ENCODE results near the gene PALM3. TPM values are rescaled to one million over a fixed set of nuclear protein-coding genes. Genes with fewer than 3 reads are reported as not detected.

PALM3 gene
- total and polyA plus RNA-seq, 2 donors (not counting 3 experiments of a cell fraction or from before 2014, with no cell fraction given) = 0.08 to 0.31 TPM

- Histone ChIP-seq H3K9ac (replicated peaks; ENCODE audit: extremely low read depth, insufficient read depth, low read length) (no peak overlapping the region), H3K27me3 (ENCODE audit: control insufficient read depth in 2 of 2, insufficient read depth in 2 of 2, low read length in 2 of 2) (no peaks in the 10 kb centered on the region), H3K4me3 (replicated peaks in 1 of 3; ENCODE audit: insufficient read depth in 1 of 3, low read depth in 1 of 3, low read length in 3 of 3) (no peak overlapping the region), H4K20me1 (replicated peaks; ENCODE audit: control insufficient read depth, extremely low read depth, insufficient read depth, low read length) (no peaks in the 10 kb centered on the region), H3K4me2 (ENCODE audit: insufficient read depth, low read length) (no peak overlapping the region), H3K9me3 (replicated peaks; ENCODE audit: control insufficient read depth, insufficient read depth, low read length) (no peaks in the 10 kb centered on the region), H2AFZ (ENCODE audit: low read depth, low read length) (no peak overlapping the region), H3K79me2 (ENCODE audit: control insufficient read depth, insufficient read depth, low read length) (no peaks in the 10 kb centered on the region), H3K36me3 (ENCODE audit: control insufficient read depth in 2 of 2, extremely low read depth in 1 of 2, insufficient read depth in 2 of 2, low read length in 2 of 2) (peaks cover 0 to 20% of the 10 kb centered on the region in 2 experiments), H3K4me1 (ENCODE audit: control insufficient read depth, extremely low read depth, insufficient read depth, low read length) (peaks cover under 1% of the 10 kb centered on the region), H3K9me1 (replicated peaks; ENCODE audit: control insufficient read depth, extremely low read depth, insufficient read depth, low read length) (no peaks in the 10 kb centered on the region), H3K27ac (ENCODE audit: insufficient read depth, low read depth, low read length) (no peak overlapping the region)
- TF ChIP-seq MAX (IDR thresholded peaks at IDR 0.05; ENCODE audit: insufficient read depth, insufficient read length) (no peak), POLR2A (IDR thresholded peaks at IDR 0.05; ENCODE audit: low read depth, low read length) (no peak), FOS (IDR thresholded peaks at IDR 0.05; ENCODE audit: borderline replicate concordance, insufficient read depth, low read length) (no peak), POLR2AphosphoS5 (IDR thresholded peaks at IDR 0.05; ENCODE audit: insufficient read depth, low read depth, low read length) (no peak), MYC (IDR thresholded peaks at IDR 0.05; ENCODE audit: low read depth, low read length) (no peak), EZH2 (IDR thresholded peaks at IDR 0.05; ENCODE audit: borderline replicate concordance, low read depth, low read length, severe bottlenecking) (no peak), JUN (IDR thresholded peaks at IDR 0.05; ENCODE audit: borderline replicate concordance, insufficient read depth, insufficient read length, low read depth) (no peak), CTCF (IDR thresholded peaks at IDR 0.05; ENCODE audit: extremely low read depth in 1 of 2, insufficient read depth in 1 of 2, low read depth in 1 of 2, low read length in 2 of 2) (no peak), GATA2 (IDR thresholded peaks at IDR 0.05; ENCODE audit: insufficient read depth, insufficient read length, low read depth, low read length) (no peak)
- intact Hi-C loops (cut with micrococcal nuclease) = no loop called here
- BruUV-seq (replicated peaks) = no TSS peak
- dilution Hi-C loops (cut with MboI; ENCODE audit: extremely low pct_ligation_motif_present, low sequenced_read_pairs) = no loop called here
- DNase-seq (ENCODE audit: low read depth, low spot score) (no peak), FAIRE-seq (no peak)
- POLR2A ChIA-PET = no interaction called here
- CTCF ChIA-PET = interaction anchor here (1.7 kb wide), 1 partner anchor 21 kb away, joined by 5 read pairs; no protein-coding TSS in a partner anchor
These were observed 40.9 kb upstream of the PALM3 start for GRCh38 chr19:14102756-14103155.

All from endothelial cell of umbilical vein (primary cell).